B cell (primary cell): ENCODE measurements around the gene KHNYN. TPM values are rescaled to one million over a fixed set of nuclear protein-coding genes. Genes with fewer than 3 reads are reported as not detected.

Experiments used
- ATAC-seq: fragments of 200-7000 bp; cut with Tn5 transposase; one replicate; pipeline ENCODE4 v1.10.0; 2021; ENCODE audit warnings: low read depth, mild to moderate bottlenecking, moderate number of reproducible peaks, moderate library complexity
- CTCF ChIA-PET: fragments of 350-600 bp; sonication (Branson Sonifier 250); formaldehyde crosslinking; loops from one replicate; lab custom pipeline; 2021; ENCODE audit warnings: antibody characterized with exemption, inconsistent platforms; lab: Charles Lee
- POLR2A ChIA-PET: fragments of 350-600 bp; sonication (Branson Sonifier 250); formaldehyde crosslinking; loops from one replicate; lab custom pipeline; 2021; ENCODE audit warnings: antibody characterized with exemption; lab: Charles Lee
- DNase-seq: peaks from one replicate; pipeline ENCODE4 v3.0.0; 2013
- H2AFZ ChIP-seq: 2 replicates; pipeline ENCODE4 v1.6.1; 2012; ENCODE audit warnings: mild to moderate bottlenecking, low read depth, low read length; ENCODE audit not compliant: insufficient read depth, poor library complexity, severe bottlenecking
- H3K27ac ChIP-seq, 2 donors: 1 replicate in 1 of 2; 2 replicates in 1 of 2; pipeline ENCODE4 v1.5.1; 2012 to 2013; ENCODE audit warnings: low read length in 2 of 2, mild to moderate bottlenecking in 2 of 2, moderate library complexity in 1 of 2
- H3K27me3 ChIP-seq, 4 experiments: fragments of 200-600 bp in 1 of 4; sonication (generic) in 1 of 4; replicated peaks in 1 of 4; 1 replicate in 2 of 4; 2 replicates in 2 of 4; pipeline versions ENCODE4 v1.6.1 to v1.7.0; 2013 to 2016; ENCODE audit warnings: low read length in 3 of 4, mild to moderate bottlenecking in 2 of 4, mixed read lengths in 1 of 4, moderate library complexity in 1 of 4; ENCODE audit not compliant: insufficient read depth in 4 of 4, control insufficient read depth in 3 of 4; ENCODE audit errors: control extremely low read depth in 1 of 4
- H3K36me3 ChIP-seq, 2 experiments: replicated peaks in 1 of 2; 1 replicate in 1 of 2; 2 replicates in 1 of 2; pipeline versions ENCODE4 v1.6.1 to v1.7.1; 2013; ENCODE audit warnings: low read length in 1 of 2; ENCODE audit not compliant: insufficient read depth in 2 of 2, control insufficient read depth in 1 of 2; ENCODE audit errors: control extremely low read depth in 1 of 2, extremely low read depth in 1 of 2
- H3K4me1 ChIP-seq, 2 donors: fragments of 200-600 bp in 1 of 2; sonication (generic) in 1 of 2; 1 replicate in 1 of 2; 2 replicates in 1 of 2; pipeline versions ENCODE4 v1.5.1 to v1.6.1; 2013 to 2017; ENCODE audit warnings: low read length in 2 of 2; ENCODE audit not compliant: control insufficient read depth in 2 of 2, insufficient read depth in 2 of 2
- H3K4me2 ChIP-seq: replicated peaks from 2 replicates; pipeline ENCODE3; 2012; ENCODE audit warnings: mild to moderate bottlenecking, low read depth, low read length; ENCODE audit not compliant: poor library complexity, severe bottlenecking
- H3K4me3 ChIP-seq, 5 experiments: fragments of 200-600 bp in 1 of 5; sonication (generic) in 1 of 5; 1 replicate in 3 of 5; 2 replicates in 2 of 5; pipeline versions ENCODE4 v1.5.1 to v1.7.0; 2011 to 2016; ENCODE audit warnings: low read length in 4 of 5, mild to moderate bottlenecking in 4 of 5, low read depth in 2 of 5, control low read depth in 1 of 5, moderate library complexity in 1 of 5; ENCODE audit not compliant: insufficient read depth in 1 of 5; ENCODE audit errors: control extremely low read depth in 1 of 5, extremely low read depth in 1 of 5
- H3K79me2 ChIP-seq: fragments of 200-600 bp; sonication (generic); one replicate; pipeline ENCODE4 v1.6.0; 2016; ENCODE audit warnings: low read length; ENCODE audit not compliant: control insufficient read depth, insufficient read depth
- H3K9ac ChIP-seq: fragments of 200-600 bp; sonication (generic); 2 replicates; pipeline ENCODE4 v1.6.1; 2017; ENCODE audit warnings: mild to moderate bottlenecking, low read length, moderate library complexity
- H3K9me3 ChIP-seq, 3 donors: one replicate each; pipeline versions ENCODE4 v1.6.1 to v1.7.1; 2013; ENCODE audit warnings: low read length in 2 of 3; ENCODE audit not compliant: control insufficient read depth in 2 of 3, insufficient read depth in 1 of 3; ENCODE audit errors: control extremely low read depth in 1 of 3
- H4K20me1 ChIP-seq: 2 replicates; pipeline ENCODE4 v1.6.0; 2012; ENCODE audit warnings: mild to moderate bottlenecking, low read length; ENCODE audit not compliant: insufficient read depth, control insufficient read depth, poor library complexity, severe bottlenecking
- H3K27ac Mint-ChIP-seq: one replicate; pipeline ENCODE4 v1.8.0; 2021; ENCODE audit warnings: mixed read lengths
- H3K27me3 Mint-ChIP-seq: one replicate; pipeline ENCODE4 v1.8.0; 2021; ENCODE audit warnings: mixed read lengths
- H3K4me1 Mint-ChIP-seq: one replicate; pipeline ENCODE4 v1.8.0; 2021; ENCODE audit warnings: mixed read lengths
- H3K4me3 Mint-ChIP-seq: one replicate; pipeline ENCODE4 v1.8.0; 2021; ENCODE audit warnings: mixed read lengths
- H3K9me3 Mint-ChIP-seq: one replicate; pipeline ENCODE4 v1.8.0; 2022; ENCODE audit warnings: mixed read lengths; ENCODE audit not compliant: insufficient read depth
- EZH2 ChIP-seq: IDR thresholded peaks from 2 replicates; pipeline ENCODE4 v1.6.1; 2012; ENCODE audit warnings: borderline replicate concordance, low read depth, mild to moderate bottlenecking, moderate library complexity, low read length; ENCODE audit not compliant: insufficient read depth, poor library complexity, severe bottlenecking
- WGBS: methylation state at CpG from one replicate; pipeline ENCODE4 v1.1.5; 2013; ENCODE audit warnings: missing lambda C conversion rate; ENCODE audit not compliant: insufficient coverage; 5-methylcytosine and 5-hydroxymethylcytosine counted together
- intact Hi-C: fragments of 100-400 bp; cut with micrococcal nuclease; formaldehyde crosslinking; loops from one replicate; pipeline ENCODE4 v1.10.0; 2022
- polyA plus RNA-seq: library from polyadenylated mRNA; depleted of rRNA; stranded (reverse); fragments of >200 nt; gene quantifications from 2 replicates; pipeline ENCODE4 v1.2.3, GENCODE V29; 2012
- total RNA-seq, 2 donors: library from RNA; stranded (reverse); fragments of 120-200 nt in 1 of 2; gene quantifications; 1 replicate in 1 of 2; 2 replicates in 1 of 2; pipeline versions ENCODE4 v1.2.3 to v1.2.4, GENCODE V29; 2013 to 2022
- TF ChIP-seq, protein P1 (sequence below): fragments of 200-600 bp; IDR thresholded peaks from one replicate; pipeline ENCODE4 v1.8.0; 2022; ENCODE audit warnings: antibody characterized with exemption, mild to moderate bottlenecking

The KHNYN gene
- total and polyA plus RNA-seq, 2 donors (not counting 1 experiment from before 2014, with no cell fraction given), result 74.4 to 184 TPM

GRCh38 chr14:24431569-24432258 lies 2.0 kb downstream of the KHNYN start:
- intact Hi-C loops, result loop anchor here (1.0 to 10.0 kb wide), 10 partner anchors 11 to 1337 kb away; partner anchors contain the start of genes ACIN1, C14orf119, LTB4R and RABGGTA
- Mint-ChIP-seq H3K27me3 (no peaks in the 10 kb centered on the region), H3K9me3 (no peaks in the 10 kb centered on the region), H3K4me1 (peaks cover 50% of the 10 kb centered on the region), H3K27ac (peak overlapping the region; percentile 98), H3K4me3 (peak overlapping the region; percentile 94)
- H4K20me1 ChIP-seq, result peaks cover 44% of the 10 kb centered on the region
- H3K4me3 ChIP-seq, result peak overlapping the region in 4 of 5 experiments; percentile 77 to 98 (median 93)
- CTCF ChIA-PET, result interaction anchor here (0.6 to 17.4 kb wide), 44 partner anchors 9 to 1111 kb away, joined by 3 to 650 read pairs (median 4); partner anchors contain the start of genes ADCY4, CHMP4A, CIDEB and DCAF11
- H3K27ac ChIP-seq, result peak overlapping the region; percentile 98 to 99
- peaks cover 42% of the 10 kb centered on the region for H3K79me2 ChIP-seq
- H3K27me3 ChIP-seq, result no peaks in the 10 kb centered on the region
- H3K9me3 ChIP-seq, result no peaks in the 10 kb centered on the region
- POLR2A ChIA-PET, result interaction anchor here (0.5 to 3.8 kb wide), 14 partner anchors 11 to 296 kb away, joined by 3 to 78 read pairs (median 6); partner anchors contain the start of genes ADCY4, DHRS1, LTB4R and LTB4R2
- H3K4me1 ChIP-seq, result peaks cover 32 to 43% of the 10 kb centered on the region in 2 donors
- ATAC-seq (peak; percentile 41), DNase-seq (peak; percentile 90)
- peak overlapping the region; percentile 98 for H3K9ac ChIP-seq
- peak overlapping the region; percentile 95 for H3K4me2 ChIP-seq
- TF ChIP-seq, protein P1, sequence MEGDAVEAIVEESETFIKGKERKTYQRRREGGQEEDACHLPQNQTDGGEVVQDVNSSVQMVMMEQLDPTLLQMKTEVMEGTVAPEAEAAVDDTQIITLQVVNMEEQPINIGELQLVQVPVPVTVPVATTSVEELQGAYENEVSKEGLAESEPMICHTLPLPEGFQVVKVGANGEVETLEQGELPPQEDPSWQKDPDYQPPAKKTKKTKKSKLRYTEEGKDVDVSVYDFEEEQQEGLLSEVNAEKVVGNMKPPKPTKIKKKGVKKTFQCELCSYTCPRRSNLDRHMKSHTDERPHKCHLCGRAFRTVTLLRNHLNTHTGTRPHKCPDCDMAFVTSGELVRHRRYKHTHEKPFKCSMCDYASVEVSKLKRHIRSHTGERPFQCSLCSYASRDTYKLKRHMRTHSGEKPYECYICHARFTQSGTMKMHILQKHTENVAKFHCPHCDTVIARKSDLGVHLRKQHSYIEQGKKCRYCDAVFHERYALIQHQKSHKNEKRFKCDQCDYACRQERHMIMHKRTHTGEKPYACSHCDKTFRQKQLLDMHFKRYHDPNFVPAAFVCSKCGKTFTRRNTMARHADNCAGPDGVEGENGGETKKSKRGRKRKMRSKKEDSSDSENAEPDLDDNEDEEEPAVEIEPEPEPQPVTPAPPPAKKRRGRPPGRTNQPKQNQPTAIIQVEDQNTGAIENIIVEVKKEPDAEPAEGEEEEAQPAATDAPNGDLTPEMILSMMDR, result peak; percentile 87
- TF ChIP-seq EZH2, result no peak
- H2AFZ ChIP-seq, result no peak overlapping the region
- 44% methylated on average over 13 of the region's 15 CpGs for WGBS
- H3K36me3 ChIP-seq, result peaks cover 0 to 52% of the 10 kb centered on the region in 2 experiments
